Uterus (tissue), 4 donors: ENCODE results near the gene GLP2R. TPM values are rescaled to one million over a fixed set of nuclear protein-coding genes. Genes with fewer than 3 reads are reported as not detected.

ENCODE experiments used
- DNase-seq, 2 donors: peaks; one replicate each; pipeline ENCODE4 v3.0.0-alpha.2; 2019 to 2020
- H3K27ac ChIP-seq, 2 donors: fragments of 200-600 bp; sonication (generic); 1 replicate in 1 of 2; 2 replicates in 1 of 2; pipeline ENCODE4 v1.5.1; 2016 to 2018
- H3K27me3 ChIP-seq, 2 donors: fragments of 200-600 bp; sonication (generic); one replicate each; pipeline ENCODE4 v1.5.1; 2018 to 2019; ENCODE audit warnings: control low read depth in 1 of 2
- H3K36me3 ChIP-seq, 2 donors: fragments of 200-600 bp; sonication (generic); one replicate each; pipeline ENCODE4 v1.5.1; 2019; ENCODE audit warnings: control low read depth in 1 of 2
- H3K4me1 ChIP-seq, 2 donors: fragments of 200-600 bp; sonication (generic); one replicate each; pipeline ENCODE4 v1.5.1; 2018 to 2019; ENCODE audit warnings: control low read depth in 1 of 2
- H3K4me3 ChIP-seq, 2 donors: fragments of 200-600 bp; sonication (generic); 1 replicate in 1 of 2; 2 replicates in 1 of 2; pipeline ENCODE4 v1.5.1; 2018 to 2019; ENCODE audit warnings: mild to moderate bottlenecking in 1 of 2
- H3K9me3 ChIP-seq, 2 donors: fragments of 200-600 bp; sonication (generic); one replicate each; pipeline ENCODE4 v1.5.1; 2019; ENCODE audit warnings: control low read depth in 1 of 2
- POLR2A ChIP-seq, 2 donors: fragments of 450-650 bp; IDR thresholded peaks; one replicate each; pipeline ENCODE4 v1.6.1; 2016; ENCODE audit warnings: antibody characterized with exemption in 2 of 2, mild to moderate bottlenecking in 1 of 2, moderate library complexity in 1 of 2
- intact Hi-C: fragments of 100-400 bp; cut with DNase I; formaldehyde crosslinking; loops from one replicate; pipeline ENCODE4 v1.15.1; 2023; ENCODE audit warnings: low total_unique reads
- total RNA-seq, 4 donors: library from RNA; depleted of rRNA in 3 of 4; stranded (reverse); fragments of >200 nt in 3 of 4; gene quantifications; one replicate each; pipeline versions ENCODE4 v1.1.0 to v1.2.4, GENCODE V29; 2014 to 2023
- TF ChIP-seq, protein P1 (sequence below), 4 experiments: fragments of 200-600 bp in 2 of 4; fragments of 450-650 bp in 2 of 4; sonication (generic) in 2 of 4; IDR thresholded peaks; one replicate each; pipeline ENCODE4 v1.5.1; 2016 to 2019; ENCODE audit warnings: antibody characterized with exemption in 4 of 4, mild to moderate bottlenecking in 2 of 4, moderate library complexity in 1 of 4
- donor health status: DM: yes; HTN: yes; CAD: no.

Gene GLP2R
- total RNA-seq, 4 donors from 2014 or later: under 0.01 to 12.7 (median 0.43) TPM

DNA sequence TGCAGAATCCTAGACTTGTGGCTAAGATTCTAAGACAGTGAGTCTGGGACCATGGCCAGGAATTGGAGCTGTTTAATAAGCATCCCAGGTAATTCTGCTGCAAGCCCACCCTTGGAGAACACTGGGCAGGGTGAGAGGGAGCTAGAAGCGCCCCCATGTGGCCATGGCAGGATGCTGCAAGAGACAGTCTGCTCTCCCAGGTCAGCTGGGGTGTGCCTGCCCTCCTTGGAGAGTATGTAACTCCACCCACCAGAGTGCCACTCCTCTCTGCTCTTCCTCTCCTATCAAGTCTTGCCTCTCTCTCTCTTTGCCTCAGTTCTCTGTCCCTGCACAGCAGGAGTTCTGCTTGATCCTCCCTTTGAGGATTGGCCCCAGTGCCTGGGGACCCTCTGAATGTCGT, 64.4 kb downstream of the GLP2R start:
- intact Hi-C loops: no loop called here
- no peak overlapping the region for H3K27ac ChIP-seq
- no peak for TF ChIP-seq POLR2A (IDR thresholded peaks at IDR 0.05)
- TF ChIP-seq, protein P1, sequence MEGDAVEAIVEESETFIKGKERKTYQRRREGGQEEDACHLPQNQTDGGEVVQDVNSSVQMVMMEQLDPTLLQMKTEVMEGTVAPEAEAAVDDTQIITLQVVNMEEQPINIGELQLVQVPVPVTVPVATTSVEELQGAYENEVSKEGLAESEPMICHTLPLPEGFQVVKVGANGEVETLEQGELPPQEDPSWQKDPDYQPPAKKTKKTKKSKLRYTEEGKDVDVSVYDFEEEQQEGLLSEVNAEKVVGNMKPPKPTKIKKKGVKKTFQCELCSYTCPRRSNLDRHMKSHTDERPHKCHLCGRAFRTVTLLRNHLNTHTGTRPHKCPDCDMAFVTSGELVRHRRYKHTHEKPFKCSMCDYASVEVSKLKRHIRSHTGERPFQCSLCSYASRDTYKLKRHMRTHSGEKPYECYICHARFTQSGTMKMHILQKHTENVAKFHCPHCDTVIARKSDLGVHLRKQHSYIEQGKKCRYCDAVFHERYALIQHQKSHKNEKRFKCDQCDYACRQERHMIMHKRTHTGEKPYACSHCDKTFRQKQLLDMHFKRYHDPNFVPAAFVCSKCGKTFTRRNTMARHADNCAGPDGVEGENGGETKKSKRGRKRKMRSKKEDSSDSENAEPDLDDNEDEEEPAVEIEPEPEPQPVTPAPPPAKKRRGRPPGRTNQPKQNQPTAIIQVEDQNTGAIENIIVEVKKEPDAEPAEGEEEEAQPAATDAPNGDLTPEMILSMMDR (IDR thresholded peaks at IDR 0.05): peak in 1 of 4 experiments; percentile 26

DNA sequence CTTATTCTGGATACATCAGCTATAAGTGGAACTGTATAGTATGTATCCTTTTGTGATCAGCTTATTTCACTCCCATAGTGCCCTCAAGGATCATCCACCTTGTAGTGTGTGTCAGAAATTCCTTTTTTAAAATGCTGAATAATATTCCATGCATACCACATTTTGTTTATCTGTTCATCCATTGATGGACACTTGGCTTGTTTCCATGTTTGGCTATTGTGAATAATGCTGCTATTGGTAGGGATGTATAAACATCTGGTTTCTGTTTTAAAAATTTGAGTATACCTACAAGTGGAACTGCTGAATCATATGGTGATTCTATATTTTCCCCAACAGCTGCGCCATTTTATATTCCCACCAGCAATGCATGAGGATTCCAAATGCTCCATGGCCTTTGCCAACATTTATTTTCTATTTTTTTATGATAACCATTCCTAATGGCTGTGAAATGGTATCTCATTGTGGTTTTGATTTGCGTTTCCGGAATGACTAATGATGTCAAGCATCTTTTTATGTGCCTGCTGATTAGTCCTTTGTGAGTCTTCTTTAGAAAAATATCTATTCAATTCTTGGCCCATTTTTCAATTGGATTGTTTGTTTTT, 67.8 kb downstream of the GLP2R start:
- Histone ChIP-seq H3K27ac (no peak overlapping the region), H3K36me3 (no peaks in the 10 kb centered on the region), H3K4me1 (no peaks in the 10 kb centered on the region), H3K27me3 (no peaks in the 10 kb centered on the region), H3K4me3 (no peak overlapping the region), H3K9me3 (no peaks in the 10 kb centered on the region)
- no peak for DNase-seq
- TF ChIP-seq, protein P1 (IDR thresholded peaks at IDR 0.05): no peak
- TF ChIP-seq POLR2A (IDR thresholded peaks at IDR 0.05): no peak
- intact Hi-C loops: no loop called here

More for the DNA sequence above, 64.4 kb downstream of the GLP2R start:
- DNase-seq: no peak
- Histone ChIP-seq H3K4me3 (no peak overlapping the region), H3K9me3 (no peaks in the 10 kb centered on the region), H3K27me3 (no peaks in the 10 kb centered on the region), H3K4me1 (no peaks in the 10 kb centered on the region), H3K36me3 (no peaks in the 10 kb centered on the region)

DNA sequence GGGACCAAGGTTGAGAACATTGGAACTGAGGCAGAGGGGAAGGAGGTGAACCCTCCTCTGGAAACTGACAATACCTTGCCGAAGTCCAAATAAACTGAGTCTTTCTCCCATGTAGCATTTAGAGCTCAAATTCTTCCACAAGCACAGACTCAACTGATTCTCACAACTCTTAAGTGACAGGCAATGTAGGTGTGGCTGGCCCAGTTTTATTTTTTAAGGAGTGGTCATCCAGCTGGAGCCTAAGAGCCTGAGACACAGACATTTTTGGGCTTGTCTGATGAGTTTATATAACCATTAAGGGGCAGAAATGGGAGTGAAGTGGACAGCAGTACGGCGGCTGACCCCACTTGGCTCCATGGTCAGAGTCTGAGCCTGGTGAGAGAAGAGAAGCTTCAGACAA, 68.5 kb downstream of the GLP2R start:
- H3K9me3 ChIP-seq: no peaks in the 10 kb centered on the region
- intact Hi-C loops: no loop called here
- H3K27ac ChIP-seq: no peak overlapping the region
- no peak for DNase-seq
- TF ChIP-seq, protein P1 (IDR thresholded peaks at IDR 0.05): no peak
- TF ChIP-seq POLR2A (IDR thresholded peaks at IDR 0.05): no peak
- no peaks in the 10 kb centered on the region for H3K27me3 ChIP-seq
- H3K36me3 ChIP-seq: no peaks in the 10 kb centered on the region
- no peaks in the 10 kb centered on the region for H3K4me1 ChIP-seq
- no peak overlapping the region for H3K4me3 ChIP-seq

DNA sequence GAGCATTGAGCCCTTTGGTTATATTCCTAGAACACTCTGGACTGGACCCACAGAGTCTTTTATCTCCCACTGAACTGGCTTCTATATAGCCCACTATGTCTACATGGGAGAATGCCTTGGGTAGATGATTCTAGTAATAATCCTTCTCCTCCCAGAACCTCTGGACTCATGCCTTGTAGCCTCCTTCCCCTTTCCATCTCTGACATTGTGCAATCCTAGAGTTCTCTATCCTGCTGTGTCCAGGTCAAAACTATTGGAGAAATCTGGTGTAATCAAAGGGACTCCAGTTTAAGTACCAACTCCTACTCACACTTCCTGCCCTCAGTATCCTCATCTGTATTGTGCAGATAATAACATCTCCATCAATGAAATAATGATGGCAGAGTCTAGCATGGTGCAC, 70.2 kb downstream of the GLP2R start:
- no peak for DNase-seq
- no peaks in the 10 kb centered on the region for H3K27me3 ChIP-seq

DNA sequence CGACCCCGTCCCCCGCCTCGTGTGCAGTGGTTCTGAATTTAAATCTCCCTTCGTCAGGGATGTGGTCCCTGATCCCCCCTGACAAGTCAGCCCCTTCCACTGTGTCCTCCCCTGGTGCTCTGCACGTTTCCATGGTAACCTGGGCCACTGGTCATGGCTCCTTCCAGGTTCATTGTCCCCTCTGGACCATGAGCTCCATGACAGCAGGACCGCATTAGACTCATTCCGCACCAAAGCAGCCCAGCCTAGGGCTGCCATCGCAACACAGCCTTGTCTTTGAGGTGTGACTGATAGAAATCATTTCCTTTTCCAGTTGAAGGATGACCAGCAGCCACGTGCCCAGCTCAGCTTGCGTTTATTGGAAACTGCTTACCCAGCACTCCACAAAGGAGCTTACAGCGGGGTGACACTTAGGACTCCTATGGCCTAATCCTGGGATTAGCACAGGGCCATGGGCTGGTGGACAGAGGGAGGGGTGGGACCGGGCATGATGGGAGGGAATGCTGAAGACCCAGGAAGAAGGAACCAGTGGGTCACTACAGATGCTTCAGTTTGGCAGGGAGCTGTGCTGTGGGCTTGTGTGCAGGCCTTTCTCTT, 71.7 kb downstream of the GLP2R start:
- Histone ChIP-seq H3K27ac (no peak overlapping the region), H3K9me3 (no peaks in the 10 kb centered on the region), H3K27me3 (no peaks in the 10 kb centered on the region), H3K4me1 (no peaks in the 10 kb centered on the region), H3K36me3 (no peaks in the 10 kb centered on the region), H3K4me3 (no peak overlapping the region)
- intact Hi-C loops: no loop called here
- no peak for DNase-seq
- no peak for TF ChIP-seq POLR2A (IDR thresholded peaks at IDR 0.05)
- TF ChIP-seq, protein P1 (IDR thresholded peaks at IDR 0.05): no peak

More for the DNA sequence above, 70.2 kb downstream of the GLP2R start:
- TF ChIP-seq, protein P1 (IDR thresholded peaks at IDR 0.05): no peak
- no peak for TF ChIP-seq POLR2A (IDR thresholded peaks at IDR 0.05)
- intact Hi-C loops: no loop called here
- H3K9me3 ChIP-seq: no peaks in the 10 kb centered on the region
- H3K4me3 ChIP-seq: no peak overlapping the region
- H3K4me1 ChIP-seq: no peaks in the 10 kb centered on the region
- H3K36me3 ChIP-seq: no peaks in the 10 kb centered on the region
- no peak overlapping the region for H3K27ac ChIP-seq
